HG02943 (cell line): ENCODE results near the gene HHIP.
"Not testable (repeated sequence)": the region's sequence is repeated elsewhere in the genome, so short reads cannot be mapped to it uniquely, and the experiment has no call there.

Experiments
- ATAC-seq: cut with Tn5 transposase; IDR thresholded peaks from one replicate; pipeline ENCODE4 v1.9.1; 2021; ENCODE audit warnings: mild to moderate bottlenecking, low read depth, moderate library complexity; ENCODE audit not compliant: unreplicated experiment

The HHIP gene

GRCh38 chr4:144739511-144740033 is 93.6 kb downstream of the HHIP start:
- no peak for ATAC-seq

- no peak for ATAC-seq
Measured at GRCh38 chr4:144740316-144740715, 94.4 kb downstream of the HHIP start.

GRCh38 chr4:144748814-144749555 is 103.0 kb downstream of the HHIP start:
- no peak for ATAC-seq

GRCh38 chr4:144750348-144750747 is 104.4 kb downstream of the HHIP start:
- no peak for ATAC-seq

- ATAC-seq, result no peak
Measured at GRCh38 chr4:144754562-144755410, 108.8 kb downstream of the HHIP start.

- no peak for ATAC-seq
Measured at GRCh38 chr4:144757969-144758368, 112.0 kb downstream of the HHIP start.

- not testable (repeated sequence) for ATAC-seq
Measured at GRCh38 chr4:144768809-144769208, 122.9 kb downstream of the HHIP start.

GRCh38 chr4:144778364-144778763 is 132.4 kb downstream of the HHIP start:
- no peak for ATAC-seq

GRCh38 chr4:144782345-144782744 is 136.4 kb downstream of the HHIP start:
- no peak for ATAC-seq

- ATAC-seq, result no peak
Measured at GRCh38 chr4:144785961-144786360, 140.0 kb downstream of the HHIP start.

- ATAC-seq, result no peak
Measured at GRCh38 chr4:144787365-144788258, 141.7 kb downstream of the HHIP start.

- ATAC-seq, result no peak
Measured at GRCh38 chr4:144788469-144788868, 142.5 kb downstream of the HHIP start.

GRCh38 chr4:144791933-144792332 is 146.0 kb downstream of the HHIP start:
- not testable (repeated sequence) for ATAC-seq
